HG03159 (cell line): ENCODE measurements around the gene PCDHA11.
"Not testable (repeated sequence)": the region's sequence is repeated elsewhere in the genome, so short reads cannot be mapped to it uniquely, and the experiment has no call there.

Source experiments
- ATAC-seq: cut with Tn5 transposase; IDR thresholded peaks from one replicate; pipeline ENCODE4 v1.9.1; 2021; ENCODE audit warnings: mild to moderate bottlenecking, moderate library complexity; ENCODE audit not compliant: unreplicated experiment

Gene PCDHA11

GRCh38 chr5:140849831-140850634, 18.7 kb upstream of the PCDHA11 start:
- not testable (repeated sequence) for ATAC-seq

- no peak for ATAC-seq
Observed at GRCh38 chr5:140855772-140856674, 12.7 kb upstream of the PCDHA11 start, which contains the start of gene PCDHA10. PCDHA10 (plus strand) TSS chr5:140855897; CDS start chr5:140856049, 152 bp downstream.

DNA sequence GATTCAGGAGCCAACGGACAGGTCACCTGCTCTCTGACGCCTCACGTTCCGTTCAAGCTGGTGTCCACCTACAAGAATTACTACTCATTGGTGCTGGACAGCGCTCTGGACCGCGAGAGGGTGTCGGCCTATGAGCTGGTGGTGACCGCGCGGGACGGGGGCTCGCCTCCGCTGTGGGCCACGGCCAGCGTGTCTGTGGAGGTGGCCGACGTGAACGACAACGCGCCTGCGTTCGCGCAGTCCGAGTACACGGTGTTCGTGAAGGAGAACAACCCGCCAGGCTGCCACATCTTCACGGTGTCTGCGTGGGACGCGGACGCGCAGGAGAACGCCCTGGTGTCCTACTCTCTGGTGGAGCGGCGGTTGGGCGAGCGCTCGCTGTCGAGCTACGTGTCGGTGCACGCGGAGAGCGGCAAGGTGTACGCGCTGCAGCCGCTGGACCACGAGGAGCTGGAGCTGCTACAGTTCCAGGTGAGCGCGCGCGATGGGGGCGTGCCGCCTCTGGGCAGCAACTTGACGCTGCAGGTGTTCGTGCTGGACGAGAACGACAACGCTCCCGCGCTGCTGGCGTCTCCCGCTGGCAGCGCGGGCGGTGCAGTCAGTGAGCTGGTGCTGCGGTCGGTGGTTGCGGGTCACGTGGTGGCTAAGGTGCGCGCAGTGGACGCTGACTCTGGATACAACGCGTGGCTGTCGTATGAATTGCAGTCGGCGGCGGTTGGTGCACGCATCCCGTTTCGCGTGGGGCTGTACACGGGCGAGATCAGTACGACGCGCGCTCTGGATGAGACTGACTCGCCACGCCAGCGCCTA, 11.4 kb upstream of the PCDHA11 start:
- ATAC-seq = no peak

DNA sequence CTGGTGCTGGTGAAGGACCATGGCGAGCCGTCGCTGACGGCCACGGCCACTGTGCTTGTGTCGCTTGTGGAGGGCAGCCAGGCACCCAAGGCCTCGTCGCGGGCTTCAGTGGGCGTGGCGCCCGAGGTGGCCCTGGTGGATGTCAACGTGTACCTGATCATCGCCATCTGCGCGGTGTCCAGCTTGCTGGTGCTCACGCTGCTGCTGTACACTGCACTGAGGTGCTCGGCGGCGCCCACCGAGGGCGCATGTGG, 10.8 kb upstream of the PCDHA11 start:
- ATAC-seq = no peak

DNA sequence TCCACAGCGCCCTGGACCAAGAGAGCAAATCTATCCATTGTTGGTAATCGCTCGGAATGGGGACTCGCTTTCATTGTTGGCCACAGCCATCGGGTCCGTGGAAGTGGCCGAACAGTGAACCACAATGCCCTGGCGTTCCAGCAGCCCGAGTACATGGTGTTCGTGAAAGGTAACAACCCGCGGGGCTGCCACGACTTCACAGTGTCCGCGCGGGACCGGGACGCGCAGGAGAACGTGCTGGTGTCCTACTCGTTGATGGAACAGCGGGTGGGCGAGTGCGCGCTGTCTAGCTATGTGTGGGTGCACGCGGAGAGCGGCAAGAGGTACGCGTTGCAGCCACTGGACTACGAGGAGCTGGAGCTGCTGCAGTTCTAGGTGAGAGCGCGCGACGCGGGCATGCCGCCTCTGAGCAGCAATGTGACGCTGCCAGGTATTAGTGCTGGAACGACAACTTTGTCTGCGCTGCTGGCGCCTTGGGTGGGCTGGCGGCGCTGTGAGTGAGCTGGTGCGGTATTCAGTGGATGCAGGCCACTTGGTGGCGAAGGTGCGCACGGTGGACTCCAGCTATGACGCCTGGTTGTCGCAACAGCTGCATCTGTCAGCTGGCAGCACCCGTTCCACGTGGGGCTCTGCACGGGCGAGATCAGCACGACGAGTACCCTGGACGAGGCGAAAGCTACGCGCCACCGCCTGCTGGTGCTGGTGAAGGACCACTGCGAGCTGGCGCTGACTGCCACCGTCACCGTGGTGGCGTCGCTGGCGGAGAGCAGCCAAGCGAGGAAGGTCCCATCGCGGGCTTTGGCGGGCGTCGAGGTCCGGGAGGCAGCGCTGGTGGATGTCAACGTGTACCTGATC, 6.1 kb upstream of the PCDHA11 start:
- no peak for ATAC-seq

DNA sequence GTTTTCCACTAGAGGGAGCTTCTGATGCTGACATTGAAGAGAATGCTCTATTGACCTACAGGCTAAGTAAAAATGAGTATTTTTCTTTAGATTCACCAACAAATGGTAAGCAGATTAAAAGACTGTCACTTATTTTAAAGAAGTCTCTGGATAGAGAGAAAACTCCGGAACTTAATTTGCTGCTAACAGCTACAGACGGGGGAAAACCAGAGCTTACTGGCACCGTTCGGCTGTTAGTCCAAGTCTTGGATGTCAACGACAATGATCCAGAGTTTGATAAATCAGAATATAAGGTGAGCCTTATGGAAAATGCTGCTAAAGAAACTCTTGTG, 764 bp downstream of the PCDHA11 start:
- no peak for ATAC-seq

DNA sequence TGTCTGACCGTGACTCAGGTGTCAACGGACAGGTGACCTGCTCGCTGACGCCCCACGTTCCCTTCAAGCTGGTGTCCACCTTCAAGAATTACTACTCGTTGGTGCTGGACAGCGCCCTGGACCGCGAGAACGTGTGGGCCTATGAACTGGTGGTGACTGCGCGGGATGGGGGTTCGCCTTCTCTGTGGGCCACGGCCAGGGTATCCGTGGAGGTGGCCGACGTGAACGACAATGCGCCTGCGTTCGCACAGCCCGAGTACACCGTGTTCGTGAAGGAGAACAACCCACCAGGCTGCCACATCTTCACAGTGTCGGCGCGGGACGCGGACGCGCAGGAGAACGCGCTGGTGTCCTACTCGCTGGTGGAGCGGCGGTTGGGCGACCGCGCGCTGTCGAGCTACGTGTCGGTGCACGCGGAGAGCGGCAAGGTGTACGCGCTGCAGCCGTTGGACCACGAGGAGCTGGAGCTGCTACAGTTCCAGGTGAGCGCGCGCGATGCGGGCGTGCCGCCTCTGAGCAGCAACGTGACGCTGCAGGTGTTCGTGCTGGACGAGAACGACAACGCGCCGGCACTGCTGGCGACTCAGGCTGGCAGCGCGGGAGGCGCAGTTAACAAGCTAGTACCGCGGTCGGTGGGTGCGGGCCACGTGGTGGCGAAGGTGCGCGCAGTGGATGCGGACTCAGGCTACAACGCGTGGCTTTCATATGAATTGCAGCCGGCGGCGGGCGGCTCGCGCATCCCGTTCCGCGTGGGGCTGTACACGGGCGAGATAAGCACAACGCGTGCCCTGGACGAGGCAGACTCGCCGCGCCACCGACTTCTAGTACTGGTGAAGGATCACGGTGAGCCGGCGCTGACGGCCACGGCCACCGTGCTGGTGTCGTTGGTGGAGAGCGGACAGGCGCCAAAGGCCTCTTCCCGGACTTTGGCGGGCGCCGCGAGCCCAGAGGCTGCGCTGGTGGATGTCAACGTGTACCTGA, 1.8 kb downstream of the PCDHA11 start:
- ATAC-seq = no peak

DNA sequence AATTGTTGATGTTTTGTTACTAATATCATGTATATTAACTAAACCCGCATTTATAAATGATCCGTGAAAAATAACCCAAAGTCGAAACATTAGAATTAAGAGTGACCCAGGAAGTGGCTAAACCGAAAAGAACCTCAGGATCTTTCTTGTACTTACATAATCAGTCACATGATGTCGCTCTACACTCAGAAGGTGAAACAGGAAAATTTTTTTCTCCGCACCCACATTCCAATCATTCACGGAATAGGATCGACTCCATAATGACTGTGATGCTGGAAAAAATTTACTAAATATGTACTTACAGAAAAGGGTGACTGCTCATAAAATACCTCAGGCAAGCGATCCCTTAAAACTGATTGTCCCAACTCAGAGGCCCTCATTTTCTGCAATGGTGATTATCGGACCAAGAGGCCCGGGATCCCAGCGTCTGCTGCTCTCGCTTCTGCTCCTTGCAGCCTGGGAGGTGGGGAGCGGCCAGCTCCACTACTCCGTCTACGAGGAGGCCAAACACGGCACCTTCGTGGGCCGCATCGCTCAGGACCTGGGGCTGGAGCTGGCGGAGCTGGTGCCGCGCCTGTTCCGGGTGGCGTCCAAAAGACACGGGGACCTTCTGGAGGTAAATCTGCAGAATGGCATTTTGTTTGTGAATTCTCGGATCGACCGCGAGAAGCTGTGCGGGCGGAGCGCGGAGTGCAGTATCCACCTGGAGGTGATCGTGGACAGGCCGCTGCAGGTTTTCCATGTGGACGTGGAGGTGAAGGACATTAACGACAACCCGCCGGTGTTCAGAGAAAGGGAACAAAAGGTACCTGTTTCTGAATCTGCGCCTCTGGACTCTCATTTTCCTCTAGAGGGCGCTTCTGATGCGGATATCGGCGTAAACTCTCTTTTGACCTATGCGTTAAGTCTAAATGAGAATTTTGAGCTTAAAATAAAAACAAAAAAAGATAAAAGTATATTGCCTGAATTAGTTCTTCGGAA, 6.6 kb downstream of the PCDHA11 start, which contains the start of gene PCDHA12:
Gene PCDHA12, plus strand, starts transcription at position 224 of the 981 bp plus-strand sequence. Its CDS starts 165 bp downstream, at position 389.
- ATAC-seq = no peak

GRCh38 chr5:140876541-140877261, 7.9 kb downstream of the PCDHA11 start:
- ATAC-seq = not testable (repeated sequence)

GRCh38 chr5:140877262-140877581, 8.5 kb downstream of the PCDHA11 start:
- no peak for ATAC-seq

DNA sequence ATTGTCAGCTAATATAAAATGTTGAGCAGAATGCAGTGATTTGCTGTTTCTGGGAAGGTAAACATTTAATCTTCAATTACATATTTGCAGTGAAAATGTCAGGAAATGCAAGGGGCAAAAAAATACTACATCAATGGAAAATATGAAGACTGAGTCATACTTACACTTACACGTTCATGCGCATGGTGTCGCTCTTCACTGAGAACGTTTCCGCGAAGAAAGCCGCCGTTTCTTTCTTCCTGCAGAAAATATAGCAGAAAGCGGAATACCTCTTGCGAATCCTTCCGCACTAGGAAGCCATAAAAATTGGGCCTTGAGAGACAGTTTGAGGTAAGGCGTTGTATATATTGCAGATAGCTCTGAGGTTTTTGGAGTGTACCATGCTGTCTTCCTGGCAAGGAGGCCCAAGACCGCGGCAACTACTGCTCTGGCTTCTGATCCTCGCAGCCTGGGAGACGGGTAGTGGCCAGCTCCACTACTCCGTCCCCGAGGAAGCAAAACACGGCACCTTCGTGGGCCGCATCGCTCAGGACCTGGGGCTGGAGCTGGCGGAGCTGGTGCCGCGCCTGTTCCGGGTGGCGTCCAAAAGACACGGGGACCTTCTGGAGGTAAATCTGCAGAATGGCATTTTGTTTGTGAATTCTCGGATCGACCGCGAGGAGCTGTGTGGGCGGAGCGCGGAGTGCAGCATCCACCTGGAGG, 13.3 kb downstream of the PCDHA11 start, which contains the start of gene PCDHA13:
Gene PCDHA13, plus strand, starts transcription at position 236 of the 702 bp plus-strand sequence. Its CDS starts 145 bp downstream, at position 381.
- ATAC-seq = no peak

GRCh38 chr5:140882591-140882899, 13.8 kb downstream of the PCDHA11 start:
- no peak for ATAC-seq

DNA sequence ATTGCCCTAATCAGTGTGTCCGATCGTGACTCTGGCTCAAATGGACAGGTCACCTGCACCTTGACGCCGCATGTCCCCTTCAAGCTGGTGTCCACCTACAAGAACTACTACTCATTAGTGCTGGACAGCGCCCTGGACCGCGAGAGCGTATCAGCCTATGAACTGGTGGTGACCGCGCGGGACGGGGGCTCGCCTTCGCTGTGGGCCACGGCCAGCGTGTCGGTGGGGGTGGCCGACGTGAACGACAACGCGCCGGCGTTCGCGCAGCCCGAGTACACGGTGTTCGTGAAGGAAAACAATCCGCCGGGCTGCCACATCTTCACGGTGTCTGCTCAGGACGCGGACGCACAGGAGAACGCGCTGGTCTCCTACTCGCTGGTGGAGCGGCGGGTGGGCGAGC, 14.6 kb downstream of the PCDHA11 start:
- ATAC-seq = no peak

- ATAC-seq = no peak
Observed at GRCh38 chr5:140883927-140884697, 15.4 kb downstream of the PCDHA11 start.

DNA sequence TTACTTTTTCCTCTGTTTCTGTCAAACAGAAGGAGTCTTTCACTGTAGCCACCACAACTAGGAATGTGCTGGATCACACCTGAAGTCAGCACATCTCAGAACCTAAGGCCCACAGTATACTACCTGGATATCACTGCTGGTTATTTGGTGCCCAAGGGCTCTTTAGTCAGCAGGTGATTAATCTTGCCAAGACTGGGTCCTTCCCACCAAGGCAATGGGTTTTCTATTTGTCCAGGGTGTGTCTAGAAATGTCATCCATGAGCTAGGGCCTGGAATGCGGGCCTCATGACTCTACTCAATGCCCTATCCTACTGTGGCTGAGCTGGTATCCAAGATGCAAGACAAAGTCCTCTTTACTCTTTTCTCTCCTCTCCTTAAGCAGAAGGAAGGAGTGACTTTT, 47.6 kb downstream of the PCDHA11 start:
- no peak for ATAC-seq
